ENCODE results near the gene SLC25A48. TPM values are rescaled to one million over a fixed set of nuclear protein-coding genes. Genes with fewer than 3 reads are reported as not detected.
A peak's percentile ranks its signal among the peaks of the same experiment; 100 is the strongest.

Gene SLC25A48
- total RNA-seq, 1 experiment from 2014 or later, result 0.38 TPM

DNA sequence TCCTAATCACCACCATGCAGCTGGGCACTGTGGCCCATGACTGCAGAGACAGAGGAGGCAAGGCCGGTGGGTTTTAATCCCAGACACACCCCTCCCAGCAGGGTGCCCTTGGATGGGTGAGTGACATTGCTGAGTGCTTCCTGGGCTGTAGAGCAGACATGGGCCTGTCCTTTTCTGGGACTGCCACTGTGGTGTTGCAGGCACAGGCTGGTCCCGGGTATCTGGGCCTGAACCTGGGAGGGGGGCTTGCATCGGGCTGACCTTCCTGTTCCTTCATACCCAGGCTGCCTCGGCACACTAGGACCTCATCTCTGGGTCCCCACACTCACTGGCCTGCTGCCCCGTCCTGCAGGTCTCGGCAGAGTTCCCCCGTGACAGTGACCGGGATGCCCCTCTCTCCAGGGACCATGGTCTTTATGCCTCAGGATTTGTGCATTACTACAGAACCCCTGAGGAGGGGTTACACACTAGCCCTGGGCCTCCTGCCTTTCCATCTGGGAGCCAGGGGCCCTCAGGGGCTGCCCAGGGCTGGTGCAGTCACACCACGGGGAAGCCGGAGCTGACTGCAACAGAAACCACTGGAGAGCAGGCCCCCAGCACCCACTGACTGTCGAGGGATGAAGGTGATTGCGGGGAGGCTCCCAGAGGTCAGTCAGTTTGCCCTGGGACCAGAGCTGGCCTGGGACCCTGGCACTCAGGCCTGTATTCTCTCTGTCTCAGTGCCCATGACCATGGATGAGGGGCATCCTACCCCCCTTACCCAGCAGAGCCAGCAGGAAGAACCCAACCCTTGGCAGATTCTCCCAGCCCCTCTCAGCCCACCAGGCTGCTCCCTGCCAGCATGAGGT is 8.9 kb upstream of the SLC25A48 start:
- Histone ChIP-seq H3K27me3 (ENCODE audit: control insufficient read depth, insufficient read depth, low read length) (no peaks in the 10 kb centered on the region), H3K4me3 (ENCODE audit: insufficient read depth, low read depth, low read length) (no peak overlapping the region), H3K36me3 (replicated peaks; ENCODE audit: control insufficient read depth, insufficient read depth, low read length) (no peaks in the 10 kb centered on the region)
- DNase-seq, result no peak

GRCh38 chr5:135826221-135826525 is 8.3 kb upstream of the SLC25A48 start:
- DNase-seq, result no peak
- Histone ChIP-seq H3K27me3 (ENCODE audit: control insufficient read depth, insufficient read depth, low read length) (no peaks in the 10 kb centered on the region), H3K4me3 (ENCODE audit: insufficient read depth, low read depth, low read length) (no peak overlapping the region), H3K36me3 (replicated peaks; ENCODE audit: control insufficient read depth, insufficient read depth, low read length) (no peaks in the 10 kb centered on the region)

DNA sequence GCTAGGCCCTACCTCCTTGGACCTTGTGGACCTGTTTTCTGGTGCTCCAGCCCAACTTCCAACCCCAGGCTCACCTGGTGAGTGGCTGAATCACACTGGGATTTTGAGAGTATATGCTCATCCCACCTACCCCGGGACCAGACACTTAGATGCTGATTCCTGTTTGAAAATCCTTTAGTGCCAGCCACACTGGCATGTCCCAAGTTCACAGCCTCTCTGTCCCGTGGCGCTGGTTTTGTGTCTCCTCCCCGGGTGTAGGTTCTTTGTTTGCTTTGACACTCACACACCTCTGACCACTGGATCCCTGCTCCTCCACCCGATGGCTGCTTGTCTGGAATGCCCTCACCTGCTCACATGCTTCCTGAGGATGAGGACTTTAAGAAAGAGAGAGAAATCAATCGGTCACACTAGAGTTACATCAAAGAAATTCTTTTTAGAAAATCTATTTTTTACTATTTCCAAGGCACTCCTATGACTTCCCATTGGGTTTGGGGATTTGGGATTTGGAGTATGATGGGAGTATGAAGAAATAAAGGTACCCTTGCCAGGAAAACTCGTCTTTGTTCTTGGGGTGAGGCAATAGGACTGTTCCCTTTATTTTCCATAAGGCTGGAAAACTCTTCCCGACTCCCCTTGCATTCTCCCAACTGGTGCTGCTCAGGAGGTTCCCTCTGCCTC is 7.3 kb upstream of the SLC25A48 start:
- peak; percentile 17 for DNase-seq
- no peak overlapping the region for H3K4me3 ChIP-seq (ENCODE audit: insufficient read depth, low read depth, low read length)
- H3K27me3 ChIP-seq (ENCODE audit: control insufficient read depth, insufficient read depth, low read length), result peaks cover 2% of the 10 kb centered on the region; the same call in 1 of the 2 replicates
- no peaks in the 10 kb centered on the region for H3K36me3 ChIP-seq (replicated peaks; ENCODE audit: control insufficient read depth, insufficient read depth, low read length)

DNA sequence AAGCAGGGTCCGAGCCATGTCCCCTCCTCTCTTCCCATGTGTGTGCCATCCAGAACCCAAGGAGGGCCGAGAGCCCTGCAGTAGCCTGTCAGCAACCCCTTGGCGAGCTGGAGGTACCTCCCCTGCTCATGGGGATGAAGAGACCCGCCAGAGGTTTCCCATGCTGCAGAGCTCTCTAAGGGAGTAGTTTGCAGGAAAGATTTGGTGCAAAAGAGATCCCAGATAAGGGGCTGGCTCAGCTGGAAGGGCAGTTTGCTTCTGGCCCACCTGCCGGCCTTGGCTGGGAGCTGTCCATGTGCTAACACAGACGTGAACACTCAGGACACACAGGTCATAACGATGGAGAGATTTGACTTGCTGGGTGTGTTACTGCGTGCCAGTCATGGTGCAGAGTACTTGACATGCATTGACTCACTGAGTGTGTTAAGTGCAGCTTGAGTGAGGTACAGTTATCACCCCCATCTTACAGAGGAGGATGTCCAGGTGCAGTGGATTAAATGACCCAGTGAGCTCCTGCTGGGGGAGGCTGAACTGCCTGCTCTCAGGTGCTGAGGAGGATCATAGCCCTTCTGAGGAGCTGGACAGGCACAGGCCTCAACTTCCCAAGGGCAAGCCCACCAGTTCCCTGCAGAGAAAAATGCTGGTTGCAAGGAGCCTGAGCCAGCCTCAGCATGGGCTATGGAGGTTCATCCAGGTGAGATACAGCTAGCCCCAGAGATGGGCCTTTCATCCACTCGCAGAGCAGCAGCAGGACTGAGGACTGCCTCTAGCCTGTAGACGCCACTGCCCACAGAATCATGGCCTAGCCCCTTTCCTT is 6.3 kb upstream of the SLC25A48 start:
- Histone ChIP-seq H3K36me3 (replicated peaks; ENCODE audit: control insufficient read depth, insufficient read depth, low read length) (no peaks in the 10 kb centered on the region), H3K4me3 (ENCODE audit: insufficient read depth, low read depth, low read length) (no peak overlapping the region), H3K27me3 (ENCODE audit: control insufficient read depth, insufficient read depth, low read length) (peaks cover 12% of the 10 kb centered on the region)
- peak; percentile 16 for DNase-seq

DNA sequence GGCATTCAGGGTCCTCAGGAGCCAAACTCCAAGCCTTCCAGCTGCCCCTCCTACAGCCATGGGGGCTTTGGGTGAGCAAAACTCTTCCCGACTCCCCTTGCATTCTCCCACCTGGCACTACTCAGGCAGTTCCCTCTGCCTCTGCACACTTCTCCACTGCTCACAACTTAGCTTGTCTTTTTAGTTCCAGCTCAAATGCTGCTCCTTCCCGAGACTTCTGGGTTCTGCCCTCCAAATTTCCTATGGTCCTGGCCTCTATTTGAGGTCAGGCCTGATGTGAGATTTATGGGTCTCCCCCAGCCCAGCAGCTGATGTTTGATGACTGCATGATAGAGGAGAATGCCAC is 5.7 kb upstream of the SLC25A48 start:
- no peaks in the 10 kb centered on the region for H3K36me3 ChIP-seq (replicated peaks; ENCODE audit: control insufficient read depth, insufficient read depth, low read length)
- no peak overlapping the region for H3K4me3 ChIP-seq (ENCODE audit: insufficient read depth, low read depth, low read length)
- peaks cover 17% of the 10 kb centered on the region for H3K27me3 ChIP-seq (ENCODE audit: control insufficient read depth, insufficient read depth, low read length)
- DNase-seq, result no peak

DNA sequence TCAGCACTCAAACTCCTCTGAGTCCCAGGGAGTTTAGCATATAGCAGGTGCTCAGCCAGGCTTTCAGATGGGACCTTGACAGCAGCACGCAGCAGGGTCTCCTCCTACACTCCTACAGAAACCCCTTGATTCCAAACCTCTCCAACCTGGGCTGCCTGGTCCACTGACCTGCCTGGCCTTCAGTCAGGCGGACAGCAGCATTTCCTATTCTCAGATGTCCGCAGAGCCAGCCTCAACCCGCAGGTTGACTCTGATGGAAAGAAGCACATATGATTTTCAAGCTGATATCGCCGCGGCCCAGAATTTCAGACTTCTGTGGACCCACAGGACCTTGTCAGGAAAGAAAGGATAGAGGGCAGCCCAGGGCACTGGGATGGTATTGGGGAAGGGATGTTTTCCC is 5.3 kb upstream of the SLC25A48 start:
- no peaks in the 10 kb centered on the region for H3K36me3 ChIP-seq (replicated peaks; ENCODE audit: control insufficient read depth, insufficient read depth, low read length)
- DNase-seq, result peak; percentile 10
- peaks cover 21% of the 10 kb centered on the region for H3K27me3 ChIP-seq (ENCODE audit: control insufficient read depth, insufficient read depth, low read length)
- no peak overlapping the region for H3K4me3 ChIP-seq (ENCODE audit: insufficient read depth, low read depth, low read length)

- Histone ChIP-seq H3K4me3 (ENCODE audit: insufficient read depth, low read depth, low read length) (no peak overlapping the region), H3K36me3 (replicated peaks; ENCODE audit: control insufficient read depth, insufficient read depth, low read length) (no peaks in the 10 kb centered on the region), H3K27me3 (ENCODE audit: control insufficient read depth, insufficient read depth, low read length) (peaks cover 28% of the 10 kb centered on the region)
- DNase-seq, result peak; percentile 87
These were observed 4.6 kb upstream of the SLC25A48 start for GRCh38 chr5:135829681-135830383.

DNA sequence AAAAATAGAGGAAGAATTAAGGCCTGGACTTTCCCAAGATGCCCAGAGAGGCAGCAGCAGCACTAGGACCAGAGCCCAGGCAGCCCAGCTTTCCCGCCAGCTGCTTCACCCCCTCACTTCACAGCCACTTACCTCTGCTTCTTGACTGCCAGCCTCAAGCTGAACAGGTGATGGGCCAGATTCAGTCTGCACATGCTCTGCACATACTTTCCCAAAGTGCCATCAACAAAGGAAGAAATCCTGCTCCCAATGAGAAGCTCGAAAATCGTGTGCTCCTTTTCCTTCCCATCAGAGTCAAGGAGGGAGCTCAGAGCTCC is 4.1 kb upstream of the SLC25A48 start:
- H3K36me3 ChIP-seq (replicated peaks; ENCODE audit: control insufficient read depth, insufficient read depth, low read length), result no peaks in the 10 kb centered on the region
- H3K27me3 ChIP-seq (ENCODE audit: control insufficient read depth, insufficient read depth, low read length), result peaks cover 33% of the 10 kb centered on the region
- no peak overlapping the region for H3K4me3 ChIP-seq (ENCODE audit: insufficient read depth, low read depth, low read length)
- no peak for DNase-seq

DNA sequence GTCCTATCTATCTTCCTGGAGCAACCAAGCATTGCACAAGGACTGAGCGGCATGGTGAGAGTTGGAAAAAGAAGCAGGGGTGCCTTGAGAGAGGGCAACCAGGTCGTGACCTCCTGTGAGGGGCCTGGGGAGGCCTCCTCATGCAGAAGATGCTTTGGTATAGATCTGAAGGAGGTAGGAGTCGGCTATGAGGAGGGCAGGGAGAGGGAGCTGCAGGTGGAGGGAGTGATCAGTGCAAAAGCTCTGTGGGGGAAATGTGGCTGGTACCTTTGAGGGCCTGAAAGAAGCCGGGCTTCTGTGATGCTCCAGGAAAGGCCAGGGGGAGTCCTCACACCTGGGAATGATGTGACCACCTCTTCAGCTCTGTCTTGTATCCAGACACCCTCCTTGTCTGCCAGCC is 3.6 kb upstream of the SLC25A48 start:
- Histone ChIP-seq H3K4me3 (ENCODE audit: insufficient read depth, low read depth, low read length) (no peak overlapping the region), H3K27me3 (ENCODE audit: control insufficient read depth, insufficient read depth, low read length) (peaks cover 38% of the 10 kb centered on the region), H3K36me3 (replicated peaks; ENCODE audit: control insufficient read depth, insufficient read depth, low read length) (no peaks in the 10 kb centered on the region)
- DNase-seq, result no peak

GRCh38 chr5:135831439-135831838 is 3.0 kb upstream of the SLC25A48 start:
- Histone ChIP-seq H3K4me3 (ENCODE audit: insufficient read depth, low read depth, low read length) (no peak overlapping the region), H3K27me3 (ENCODE audit: control insufficient read depth, insufficient read depth, low read length) (peaks cover 41% of the 10 kb centered on the region), H3K36me3 (replicated peaks; ENCODE audit: control insufficient read depth, insufficient read depth, low read length) (no peaks in the 10 kb centered on the region)
- DNase-seq, result no peak

DNA sequence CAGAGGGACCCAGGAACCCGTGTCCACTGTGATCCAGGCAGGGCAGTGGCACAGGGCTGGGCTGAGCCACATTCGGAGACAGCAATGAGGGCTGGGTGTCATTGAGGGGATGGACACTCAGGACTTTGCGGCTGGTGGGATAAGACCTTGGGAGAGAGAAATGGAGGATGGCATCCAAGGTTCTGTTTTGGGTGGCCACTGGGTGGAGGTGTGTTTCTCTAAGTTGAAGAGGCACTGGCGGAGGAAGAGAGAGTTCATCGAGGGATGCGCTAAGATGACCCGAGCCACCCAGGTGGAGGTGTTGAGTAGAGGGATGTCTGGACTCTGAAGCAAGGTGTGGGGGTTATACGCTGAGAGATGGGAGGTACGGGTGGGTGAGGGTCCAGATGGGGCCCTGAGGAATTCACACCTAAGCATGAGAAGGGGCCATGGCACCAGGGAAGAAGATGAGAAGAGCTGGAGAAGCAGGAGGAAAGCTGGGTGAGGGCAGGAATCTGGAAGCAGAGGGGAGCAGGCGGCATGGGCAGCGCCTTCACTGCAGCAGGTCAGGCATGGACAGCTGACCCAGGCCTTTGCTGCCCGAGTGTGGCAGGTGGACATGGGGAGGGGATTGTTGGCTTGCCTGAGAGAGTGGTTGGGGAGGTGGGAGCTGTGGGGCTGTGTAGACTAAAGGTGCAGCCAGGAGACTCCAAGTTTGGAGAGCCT is 2.5 kb upstream of the SLC25A48 start:
- DNase-seq, result peak; percentile 48
- H3K27me3 ChIP-seq (ENCODE audit: control insufficient read depth, insufficient read depth, low read length), result peaks cover 43% of the 10 kb centered on the region
- no peaks in the 10 kb centered on the region for H3K36me3 ChIP-seq (replicated peaks; ENCODE audit: control insufficient read depth, insufficient read depth, low read length)
- no peak overlapping the region for H3K4me3 ChIP-seq (ENCODE audit: insufficient read depth, low read depth, low read length)

DNA sequence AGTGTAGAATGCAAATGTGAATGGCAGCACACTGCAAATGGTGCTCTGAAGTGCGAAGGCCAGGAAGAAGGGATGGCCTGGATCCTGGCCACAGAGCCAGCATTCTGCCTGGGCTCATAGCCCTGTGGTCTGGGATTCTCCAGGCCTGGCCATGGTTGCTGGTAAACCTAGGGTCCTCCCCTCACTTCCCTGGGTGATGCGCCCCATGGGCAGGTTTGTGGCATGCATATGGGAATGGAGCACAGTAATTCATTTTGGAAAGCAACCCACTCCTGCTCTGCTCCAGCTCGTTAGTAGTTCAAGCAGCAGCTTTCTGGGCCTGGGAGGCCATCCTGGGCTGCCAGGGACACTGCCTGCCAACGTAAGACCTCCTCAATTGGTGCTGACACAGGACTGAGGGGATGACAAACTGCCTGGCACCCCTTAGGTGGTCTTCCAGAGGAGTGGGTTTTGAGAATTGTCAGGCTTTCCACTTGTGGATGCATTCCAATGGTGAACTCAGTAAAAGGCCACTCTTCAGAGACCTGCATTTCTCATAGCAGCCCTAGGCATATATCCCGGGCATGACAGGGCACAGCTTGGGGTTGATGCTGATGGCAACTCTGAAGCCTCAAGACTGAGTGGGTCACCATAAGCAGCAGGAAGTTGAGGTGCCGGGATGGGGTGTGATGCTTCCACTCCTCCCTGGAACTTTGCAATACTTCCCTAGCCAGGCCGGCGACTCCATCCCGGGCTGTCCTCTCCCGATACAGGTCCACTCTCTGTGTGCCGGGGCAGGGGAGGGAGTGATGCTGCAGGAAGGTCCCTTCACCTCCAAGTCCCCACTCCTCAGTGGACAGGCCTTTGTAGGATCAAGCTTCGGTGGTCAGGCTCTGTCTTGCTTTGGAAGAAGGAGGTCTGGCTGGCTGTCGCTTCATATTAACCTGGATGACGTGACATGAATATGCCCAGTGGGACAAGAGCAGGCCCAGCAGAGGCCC is 1.2 kb upstream of the SLC25A48 start:
- H3K27me3 ChIP-seq (ENCODE audit: control insufficient read depth, insufficient read depth, low read length), result peaks cover 43% of the 10 kb centered on the region
- H3K36me3 ChIP-seq (replicated peaks; ENCODE audit: control insufficient read depth, insufficient read depth, low read length), result no peaks in the 10 kb centered on the region
- H3K4me3 ChIP-seq (ENCODE audit: insufficient read depth, low read depth, low read length), result no peak overlapping the region
- peak; percentile 18 for DNase-seq

GRCh38 chr5:135833961-135834638 is 363 bp upstream of the SLC25A48 start:
- Histone ChIP-seq H3K4me3 (ENCODE audit: insufficient read depth, low read depth, low read length) (peak overlapping the region; percentile 68), H3K36me3 (replicated peaks; ENCODE audit: control insufficient read depth, insufficient read depth, low read length) (no peaks in the 10 kb centered on the region), H3K27me3 (ENCODE audit: control insufficient read depth, insufficient read depth, low read length) (peaks cover 43% of the 10 kb centered on the region)
- DNase-seq, result no peak

Data from H7 (cell line).